ENCODE data around the gene PTPA.
"Not testable (repeated sequence)": the region's sequence is repeated elsewhere in the genome, so short reads cannot be mapped to it uniquely, and the experiment has no call there.

The PTPA gene

DNA sequence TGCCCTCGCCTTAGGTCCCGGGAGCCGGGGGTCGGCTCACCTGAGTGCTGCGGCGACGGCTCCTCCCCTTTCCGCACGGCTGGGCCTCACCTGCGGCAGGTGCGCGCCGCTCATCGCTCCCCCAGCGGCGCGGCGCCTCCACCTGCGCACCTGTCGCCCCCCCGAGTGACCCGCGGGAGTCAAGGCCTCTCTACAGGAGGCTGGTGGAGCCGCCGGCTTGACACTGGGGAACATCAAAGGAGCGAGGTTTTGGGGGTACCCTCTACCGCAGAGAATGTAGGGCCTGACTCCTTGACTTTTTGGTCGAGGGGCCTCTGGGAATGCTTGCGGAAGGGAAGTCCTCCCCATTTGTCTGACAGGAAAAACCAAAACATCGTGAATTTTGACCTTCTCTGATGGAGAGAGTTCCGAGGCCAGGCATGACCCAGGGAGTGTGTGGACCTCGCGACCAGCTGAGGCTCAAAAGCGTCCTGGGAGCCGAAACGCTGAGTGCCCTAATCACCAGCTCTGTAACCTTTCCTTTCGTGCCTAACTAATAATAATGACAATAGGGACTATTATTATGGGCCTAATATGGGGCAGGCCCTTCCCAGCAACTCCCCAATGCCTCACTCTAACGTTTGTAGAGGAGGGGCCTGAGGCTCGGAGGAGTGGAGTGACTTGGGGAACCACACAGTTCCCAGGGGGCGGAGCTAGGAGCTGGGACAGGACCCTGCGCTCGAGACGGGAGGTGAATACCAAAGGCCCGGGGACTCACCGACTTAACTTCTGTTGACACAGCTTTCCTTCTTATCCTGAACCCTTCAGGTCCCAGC is 67.6 kb downstream of the PTPA start:
- DNase-seq = peak; percentile 68

DNA sequence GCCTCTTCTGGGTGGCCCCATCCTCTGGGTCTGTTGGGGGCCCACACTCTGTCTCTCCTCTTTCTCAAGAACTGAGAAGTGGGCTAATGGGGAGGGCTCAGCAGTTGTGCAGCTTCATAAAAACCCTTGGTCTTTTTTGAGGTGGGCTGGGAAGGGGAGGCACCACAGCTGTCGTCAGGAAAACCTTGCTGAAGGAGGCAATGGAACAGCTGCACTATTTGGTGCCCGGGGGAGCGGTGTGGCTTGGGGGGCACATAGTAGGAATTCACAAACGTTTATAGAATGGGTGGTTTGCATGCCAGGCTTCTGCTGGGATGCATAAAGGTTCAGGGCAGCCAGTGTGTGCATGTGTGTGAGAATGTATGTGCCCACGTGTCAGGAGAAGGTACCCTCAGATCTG is 70.0 kb downstream of the PTPA start:
- no peak for DNase-seq

DNA sequence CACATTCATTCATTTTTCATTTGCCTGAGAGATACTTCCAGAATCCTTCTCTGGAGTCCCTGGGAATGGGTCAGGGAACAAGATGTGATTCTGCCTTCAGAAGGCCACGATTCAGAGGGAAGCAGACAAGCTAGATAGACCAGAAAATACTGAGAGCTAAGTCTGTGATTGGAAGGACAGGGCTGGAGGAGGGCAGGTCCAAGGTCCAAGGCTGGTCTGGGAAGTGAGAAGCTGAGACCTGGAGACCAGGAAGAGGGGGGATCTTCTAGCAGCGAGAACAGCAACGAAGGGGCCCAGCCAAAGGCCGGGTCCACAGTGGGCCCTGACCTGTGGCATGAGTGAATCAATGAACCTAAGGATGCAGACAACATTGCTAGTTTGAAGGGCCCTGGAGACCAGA is 70.9 kb downstream of the PTPA start:
- no peak for DNase-seq

DNA sequence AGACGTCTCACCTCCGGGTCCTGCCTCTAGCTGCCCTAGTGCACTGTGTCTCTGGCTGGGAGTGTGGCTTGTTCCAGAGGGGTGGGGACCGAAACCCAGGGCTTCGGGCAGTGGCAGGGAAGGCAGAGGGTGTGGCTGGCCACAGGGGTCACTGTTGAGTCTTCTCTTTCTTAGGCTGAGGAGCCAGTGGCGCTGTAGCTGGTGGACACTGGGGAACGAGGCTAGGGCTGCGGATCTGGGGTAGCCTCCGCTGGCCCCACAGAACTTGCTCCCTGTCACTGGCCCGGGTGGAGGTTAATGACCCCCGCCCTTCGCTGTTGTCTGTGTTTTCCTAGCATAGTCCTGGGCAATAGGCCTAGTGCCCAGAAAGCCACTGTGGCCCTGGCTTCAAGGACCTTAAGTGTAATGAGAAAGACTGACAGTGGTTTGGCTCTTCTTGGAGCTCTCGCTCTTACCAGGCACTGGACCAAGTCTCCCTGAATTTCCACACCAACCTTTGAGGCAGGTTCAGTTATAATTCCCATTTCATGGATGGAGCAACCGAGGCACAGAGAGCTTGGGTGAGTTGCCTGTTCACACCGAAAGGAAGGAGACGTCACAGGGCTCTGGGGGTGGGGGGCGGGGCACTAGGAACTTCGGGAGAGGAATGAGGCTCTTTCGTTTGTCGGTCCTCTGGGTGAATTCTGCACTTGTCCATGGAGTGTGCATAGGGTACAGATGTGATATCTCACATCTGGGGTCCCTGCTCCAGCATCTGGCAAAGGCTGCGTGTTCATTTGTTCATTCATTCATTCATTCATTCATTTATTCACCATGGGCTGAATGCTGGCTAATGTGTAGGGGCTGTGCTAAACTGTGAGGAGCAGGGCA is 71.6 kb downstream of the PTPA start:
- no peak for DNase-seq

DNA sequence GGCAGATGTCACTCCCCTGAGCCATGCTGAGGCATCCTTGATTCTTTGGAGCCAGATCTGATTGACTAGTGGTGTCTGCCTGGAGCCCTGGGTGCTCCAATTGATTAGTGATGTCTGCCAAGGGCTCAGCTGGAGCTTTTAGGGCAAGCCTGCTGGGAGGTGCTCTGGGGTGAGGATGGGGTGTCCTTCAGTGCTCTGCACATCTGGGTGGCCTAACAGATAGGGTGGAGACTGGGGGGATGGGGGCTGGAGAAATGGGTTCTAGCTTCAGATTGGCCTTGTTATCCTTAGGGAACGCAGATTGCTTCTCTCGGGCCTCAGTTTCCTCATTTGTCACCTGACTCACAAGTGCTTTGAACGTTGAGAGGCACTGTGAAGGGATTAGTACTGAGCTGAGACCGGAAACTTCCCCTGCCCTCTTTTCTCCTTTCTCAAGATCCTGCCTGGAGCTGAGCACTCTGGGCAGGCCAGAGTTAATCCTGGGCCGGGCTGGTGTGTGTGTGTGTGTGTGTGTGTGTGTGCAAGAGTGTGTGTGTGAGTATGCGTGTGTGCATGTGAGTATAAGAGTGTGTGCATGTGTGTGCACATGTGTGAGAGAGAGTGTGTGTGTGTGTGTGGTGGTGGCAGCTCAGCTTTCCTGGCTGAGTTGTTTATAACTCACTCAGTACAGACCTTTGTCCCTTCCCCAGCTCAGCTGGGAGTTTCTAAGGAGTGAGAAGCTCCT is 72.4 kb downstream of the PTPA start:
- no peak for DNase-seq

DNA sequence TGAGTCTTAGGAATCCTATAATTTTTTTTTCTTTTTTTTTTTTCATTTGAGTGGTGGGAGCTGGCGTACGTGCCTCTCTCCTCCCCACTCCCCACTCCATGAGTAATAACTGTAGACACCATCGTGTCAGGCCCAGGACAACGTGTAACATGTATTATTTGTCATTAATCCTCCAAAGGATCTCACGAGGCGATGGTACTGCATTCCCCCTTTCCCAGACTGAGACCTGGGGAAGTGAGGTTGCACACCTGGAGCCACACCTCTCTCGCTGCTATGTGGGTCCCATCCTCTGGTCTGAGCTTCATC is 73.0 kb downstream of the PTPA start:
- no peak for DNase-seq

DNA sequence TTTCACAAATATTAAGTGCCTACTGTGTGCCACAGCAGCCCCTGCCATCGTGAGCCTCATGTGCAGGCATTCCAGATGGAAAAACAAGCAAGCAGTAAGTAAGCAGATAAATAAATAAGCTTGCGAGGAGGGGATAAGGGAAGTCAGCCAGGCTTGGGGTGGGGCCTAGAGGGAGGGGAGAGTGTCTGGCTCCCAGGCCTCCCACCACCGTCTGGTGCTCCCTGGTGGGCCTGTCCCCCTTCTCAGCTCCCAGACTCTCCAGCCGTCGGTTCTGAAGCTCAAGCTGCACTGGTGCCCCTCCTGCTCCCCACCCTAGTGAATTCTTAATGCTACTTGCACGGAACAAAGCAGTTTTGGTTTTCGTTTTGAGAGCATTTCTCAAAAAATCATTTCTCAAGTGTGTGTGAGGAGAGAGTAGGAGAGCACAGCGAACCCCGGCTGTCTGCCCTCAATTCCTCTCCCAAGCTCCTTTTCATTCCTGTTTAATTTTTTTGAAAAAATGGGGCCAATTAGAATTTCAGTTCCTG is 73.4 kb downstream of the PTPA start:
- no peak for DNase-seq

DNA sequence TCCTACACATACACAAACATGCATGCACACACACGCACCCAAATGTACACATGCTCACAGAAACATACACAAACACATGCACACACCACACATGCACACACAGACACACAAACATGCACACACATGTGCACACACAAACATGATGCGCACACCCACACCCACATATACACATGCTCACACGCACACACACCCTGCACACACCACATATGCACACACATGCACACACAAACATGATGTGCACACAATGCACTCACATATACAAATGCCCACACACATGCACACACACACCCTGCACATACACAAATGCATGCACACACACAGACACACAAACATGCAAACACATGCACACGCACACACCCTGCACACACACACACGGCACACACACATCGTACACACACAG is 74.2 kb downstream of the PTPA start:
- no peak for DNase-seq

DNA sequence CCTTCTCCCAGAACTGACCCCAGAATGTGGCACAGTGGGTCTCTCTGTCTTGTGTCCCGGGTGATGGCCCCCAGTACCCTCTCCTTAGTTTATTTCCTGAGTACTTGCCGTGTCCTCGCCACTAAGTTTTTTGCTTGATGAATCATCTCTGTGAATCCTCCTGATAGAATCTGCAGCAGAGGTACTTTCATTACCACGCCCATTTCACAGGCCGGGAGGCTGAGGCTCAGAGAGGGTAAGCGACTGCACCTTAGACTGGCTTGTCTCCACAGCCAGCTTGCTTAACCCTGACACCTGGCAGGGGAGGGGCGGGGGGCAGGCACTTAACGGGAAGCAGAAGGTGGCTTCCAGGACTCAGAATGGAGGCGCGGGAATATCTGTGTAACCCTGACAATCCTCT is 74.8 kb downstream of the PTPA start:
- DNase-seq = no peak

DNA sequence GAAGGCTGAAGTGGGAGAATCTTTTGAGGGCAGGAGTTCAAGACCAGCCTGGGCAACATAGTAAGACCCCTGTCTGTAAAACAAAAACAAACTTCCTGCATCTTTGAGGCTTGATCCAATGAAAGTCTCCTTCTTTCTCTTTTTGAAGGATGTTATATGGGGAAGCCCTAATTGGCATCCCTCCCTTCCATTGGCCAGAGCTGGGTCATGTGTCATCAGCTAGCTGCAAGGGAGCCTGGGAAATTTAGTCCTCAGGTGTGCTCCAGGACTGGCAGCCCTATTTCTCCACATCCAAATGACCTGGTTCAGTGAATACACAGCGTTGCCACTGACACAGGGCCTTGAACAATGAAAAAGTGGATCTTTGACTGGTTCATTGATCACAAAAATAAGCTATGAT is 75.8 kb downstream of the PTPA start:
- no peak for DNase-seq

DNA sequence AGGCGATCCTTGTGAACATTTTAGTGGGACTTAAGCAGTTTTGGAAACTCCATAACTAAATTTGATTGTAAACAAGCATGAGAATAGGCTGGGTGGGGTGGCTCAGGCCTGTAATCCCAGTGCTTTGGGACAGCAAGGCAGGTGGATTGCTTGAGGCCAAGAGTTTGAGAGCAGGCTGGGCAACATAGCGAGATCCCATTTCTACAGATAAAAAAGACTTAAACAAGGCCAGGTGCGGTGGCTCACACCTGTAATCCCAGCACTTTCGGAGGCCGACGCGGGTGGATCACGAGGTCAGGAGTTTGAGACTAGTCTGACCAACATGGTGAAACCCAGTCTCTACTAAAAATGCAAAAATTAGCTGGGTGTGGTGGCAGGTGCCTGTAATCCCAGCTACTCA is 78.8 kb downstream of the PTPA start:
- not testable (repeated sequence) for DNase-seq

DNA sequence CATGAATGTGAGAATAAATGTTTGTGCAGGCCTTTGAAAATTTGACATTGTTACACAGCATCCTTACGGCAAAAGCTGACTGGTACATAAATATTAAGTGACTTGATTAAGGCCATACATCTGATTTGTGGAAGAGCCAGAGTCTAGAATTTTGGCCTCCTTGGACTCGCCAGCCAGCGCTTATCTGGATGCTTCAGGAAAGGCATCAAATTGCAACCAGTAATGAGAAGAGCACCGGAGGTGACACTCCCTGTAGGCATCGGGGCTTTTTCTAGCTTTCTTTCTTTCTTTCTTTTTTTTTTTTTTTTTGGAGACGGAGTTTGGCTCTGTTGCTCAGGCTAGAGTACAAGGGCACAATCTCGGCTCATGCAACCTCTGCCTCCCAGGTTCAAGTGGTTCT is 80.0 kb downstream of the PTPA start:
- no peak for DNase-seq

DNA sequence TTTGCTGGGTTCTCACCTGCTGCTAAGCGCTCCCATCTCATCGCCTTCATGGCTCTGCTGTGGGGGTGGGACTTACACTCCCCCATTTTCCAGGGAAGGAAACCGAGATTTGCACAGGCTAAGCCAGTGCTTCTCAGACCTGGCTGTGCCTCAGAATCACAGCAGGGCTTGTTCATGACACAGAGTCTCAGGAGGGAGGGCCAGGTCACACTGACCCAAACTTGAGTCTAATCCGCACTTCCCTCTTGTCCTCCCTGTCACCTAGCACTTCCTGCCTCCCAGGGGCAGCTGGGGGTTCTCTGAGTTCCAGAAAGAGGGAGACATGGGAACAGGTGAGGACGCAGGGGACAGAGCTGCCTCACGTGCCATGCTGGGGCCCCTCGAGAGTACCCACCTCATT is 82.4 kb downstream of the PTPA start:
- DNase-seq = no peak

DNA sequence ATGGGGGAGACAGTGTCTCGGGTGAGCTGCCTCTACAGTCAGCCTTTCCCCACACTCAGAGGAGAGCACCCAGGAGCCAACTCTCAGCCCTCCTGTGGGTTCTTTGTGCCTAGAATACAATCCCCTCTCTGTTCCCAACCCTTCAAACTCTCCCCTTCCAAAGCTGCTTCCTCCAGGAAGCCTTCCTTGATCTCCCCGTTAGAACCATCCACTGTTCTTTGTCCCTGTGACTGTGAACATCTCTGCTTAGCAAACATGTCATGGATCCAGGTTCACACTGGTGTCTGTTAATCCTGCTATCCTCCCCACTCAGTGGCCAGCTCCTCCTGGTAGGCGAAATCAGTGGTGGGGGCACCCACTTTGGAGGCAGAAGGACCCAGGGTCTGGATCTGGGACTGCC is 83.0 kb downstream of the PTPA start:
- no peak for DNase-seq

DNA sequence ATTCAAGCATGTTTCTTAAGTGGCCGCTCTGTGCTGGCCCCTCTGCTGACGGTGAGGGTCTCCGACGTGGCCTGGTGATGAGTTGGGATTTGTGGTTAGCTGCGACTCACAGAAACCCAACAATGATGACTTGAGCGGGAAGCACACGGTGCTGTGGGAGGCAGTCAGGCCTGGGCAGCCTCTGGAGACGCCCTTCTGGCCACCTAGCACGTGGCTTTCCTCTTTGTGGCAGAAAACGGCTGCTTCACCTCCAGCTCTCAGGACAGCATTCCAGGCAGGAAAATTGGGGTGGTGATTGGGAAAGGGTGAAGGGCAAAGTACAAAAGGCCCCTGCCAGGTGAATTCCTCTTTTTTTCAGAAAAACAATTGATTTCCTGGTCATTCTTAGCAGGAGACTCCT is 84.4 kb downstream of the PTPA start:
- no peak for DNase-seq

DNA sequence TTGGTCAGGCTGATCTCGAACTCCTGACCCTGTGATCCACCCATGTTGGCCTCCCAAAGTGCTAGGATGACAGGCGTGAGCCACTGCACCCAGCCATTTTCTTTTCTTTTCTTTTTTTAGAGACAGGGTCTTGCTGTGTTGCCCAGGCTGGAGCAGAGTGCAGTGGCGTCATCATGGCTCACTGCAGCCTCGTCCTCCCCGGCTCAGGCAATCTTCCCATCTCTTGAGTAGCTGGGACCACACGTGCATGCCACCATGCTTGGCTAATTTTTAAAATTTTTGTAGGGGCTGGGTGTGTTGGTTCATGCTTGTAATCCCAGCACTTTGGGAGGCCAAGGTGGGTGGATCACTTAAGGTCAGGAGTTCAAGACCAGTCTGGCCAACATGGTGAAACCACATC is 85.8 kb downstream of the PTPA start:
- DNase-seq = not testable (repeated sequence)

DNA sequence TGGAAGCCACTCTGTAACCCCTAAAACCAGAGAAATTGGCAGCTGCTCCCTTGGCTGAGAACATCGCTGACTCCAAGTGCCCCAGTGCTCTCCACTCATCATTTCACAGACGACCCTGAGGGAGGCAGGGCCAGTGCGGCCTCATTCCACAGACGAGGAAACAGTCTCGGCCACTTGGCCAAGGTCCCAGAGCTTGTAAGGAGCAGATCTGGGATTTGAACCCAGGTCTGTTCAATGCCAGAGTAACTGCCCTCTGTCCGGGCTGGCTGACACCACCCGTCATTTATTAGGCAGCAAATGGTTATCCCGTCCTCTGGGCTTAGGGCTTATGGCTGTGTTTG is 86.7 kb downstream of the PTPA start:
- no peak for DNase-seq

Measured in NCI-H510A treated with DMSO at 0.1 percent for 48 hours (cell line).